ENCODE measurements around the gene PREX1. TPM values are rescaled to one million over a fixed set of nuclear protein-coding genes. Genes with fewer than 3 reads are reported as not detected.
"Not testable (repeated sequence)": the region's sequence is repeated elsewhere in the genome, so short reads cannot be mapped to it uniquely, and the experiment has no call there.

The PREX1 gene
- polyA plus RNA-seq, result 10 to 100 TPM in 2 of 3 donors, 1 to 10 TPM in 1; 3.3 to 22.8 (median 21.5) TPM

GRCh38 chr20:48827855-48828733, at the start of gene PREX1:
Gene PREX1, minus strand, starts transcription at chr20:48827999. Its CDS starts 139 bp downstream, at chr20:48827860.
- WGBS, 3 donors, result 1 to 3% (median 2%) methylated on average over 50 to 128 of the region's 128 CpGs
- H3K27ac ChIP-seq (ENCODE audit: low read depth, low read length), result no peak within 1 kb of the TSS

- 48 to 74% (median 50%) methylated on average over 2 of the region's 2 CpGs for WGBS, 3 donors
These were observed 49.5 kb upstream of the PREX1 start for GRCh38 chr20:48877304-48877703.

GRCh38 chr20:48875914-48876240, 48.1 kb upstream of the PREX1 start:
- no peak overlapping the region for H3K27ac ChIP-seq (ENCODE audit: low read depth, low read length)
- WGBS, 3 donors, result 34 to 60% (median 46%) methylated on average over 5 of the region's 5 CpGs

More at GRCh38 chr20:48877304-48877703, 49.5 kb upstream of the PREX1 start:
- no peak overlapping the region for H3K27ac ChIP-seq (ENCODE audit: low read depth, low read length)

DNA sequence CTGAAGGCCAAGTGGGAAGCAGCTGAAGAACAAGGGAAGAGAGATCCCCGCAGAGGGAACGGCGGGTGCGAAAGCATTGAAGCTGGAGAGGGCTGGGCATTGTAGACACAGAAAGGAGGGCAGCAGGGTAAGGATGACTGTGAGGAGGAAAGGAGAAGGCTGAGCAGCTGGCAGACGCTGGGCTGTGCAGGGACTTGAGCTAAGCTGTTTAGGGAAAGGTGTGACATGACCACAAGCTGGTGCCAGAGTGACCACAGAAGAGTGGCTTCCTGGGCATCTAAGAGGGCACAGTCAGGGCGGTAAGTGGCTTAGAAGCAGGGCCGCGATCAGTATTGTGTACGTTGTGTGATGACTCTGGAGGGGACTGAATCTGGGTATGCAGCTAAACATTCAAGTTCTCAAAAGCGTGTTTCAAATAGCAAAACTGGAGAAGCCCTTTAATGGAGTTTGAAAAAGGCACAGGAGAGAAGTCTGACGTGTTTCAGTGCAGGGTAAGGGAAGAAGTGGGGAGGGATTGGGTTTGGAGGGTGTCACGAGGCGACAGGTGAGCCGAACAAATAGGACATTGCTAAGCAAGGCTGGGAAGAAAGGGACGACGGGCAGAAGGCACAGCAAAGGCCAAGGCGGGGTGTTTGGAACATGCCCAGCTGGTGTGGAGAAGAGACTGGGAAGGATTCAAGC, 47.6 kb upstream of the PREX1 start:
- no peak overlapping the region for H3K27ac ChIP-seq (ENCODE audit: low read depth, low read length)
- WGBS, 3 donors, result 63 to 78% (median 76%) methylated on average over 17 of the region's 17 CpGs

GRCh38 chr20:48869442-48869841, 41.6 kb upstream of the PREX1 start:
- not testable (repeated sequence) for H3K27ac ChIP-seq (ENCODE audit: low read depth, low read length)

DNA sequence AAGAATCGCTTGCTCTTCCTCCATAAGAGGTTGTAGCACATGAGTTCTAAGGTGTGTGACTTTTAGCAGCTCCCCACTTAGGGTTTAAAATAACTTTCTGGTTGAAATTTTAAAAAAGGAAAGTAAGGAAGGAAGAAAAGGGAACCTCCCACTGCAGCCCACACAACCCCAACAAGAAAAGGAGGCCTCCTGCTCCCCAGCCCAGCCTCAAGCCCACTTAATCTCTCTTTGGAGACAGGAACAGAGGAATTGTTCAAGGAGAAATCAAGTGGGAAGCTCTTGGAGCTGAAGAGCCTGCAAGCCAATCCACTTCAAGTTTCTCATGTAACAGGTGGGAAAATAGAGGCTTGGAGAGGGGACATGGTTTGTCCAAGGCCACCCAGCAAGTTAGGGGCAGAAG, 39.1 kb upstream of the PREX1 start:
- WGBS, 3 donors, result 68 to 81% (median 76%) methylated on average over 1 of the region's 1 CpG
- H3K27ac ChIP-seq (ENCODE audit: low read depth, low read length), result no peak overlapping the region

GRCh38 chr20:48864738-48865318, 37.0 kb upstream of the PREX1 start:
- 53 to 75% (median 71%) methylated on average over 5 of the region's 5 CpGs for WGBS, 3 donors
- no peak overlapping the region for H3K27ac ChIP-seq (ENCODE audit: low read depth, low read length)

DNA sequence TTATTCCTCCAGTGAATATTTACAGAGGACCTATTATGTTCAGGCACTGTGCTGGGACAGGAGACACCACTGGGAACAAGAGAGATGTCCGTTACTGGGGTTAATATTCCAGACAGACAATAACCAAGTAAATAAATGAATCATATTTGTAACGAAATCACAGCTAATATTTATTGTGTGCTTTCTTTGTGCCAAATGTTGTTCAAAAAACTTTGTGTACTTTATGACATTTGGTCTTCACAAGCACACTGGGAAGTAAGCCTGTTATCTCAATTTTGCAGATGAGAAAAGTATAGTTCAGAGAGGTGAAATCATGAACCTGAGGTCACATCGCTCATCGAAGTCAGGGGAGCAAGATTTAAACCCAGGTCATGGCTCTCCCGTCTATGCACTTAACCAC, 36.5 kb upstream of the PREX1 start:
- H3K27ac ChIP-seq (ENCODE audit: low read depth, low read length), result no peak overlapping the region

GRCh38 chr20:48862279-48862678, 34.5 kb upstream of the PREX1 start:
- 60 to 89% (median 68%) methylated on average over 1 of the region's 1 CpG for WGBS, 3 donors
- H3K27ac ChIP-seq (ENCODE audit: low read depth, low read length), result no peak overlapping the region

More for the DNA sequence above, 36.5 kb upstream of the PREX1 start:
- WGBS, 3 donors, result 57 to 68% (median 62%) methylated on average over 5 of the region's 5 CpGs

DNA sequence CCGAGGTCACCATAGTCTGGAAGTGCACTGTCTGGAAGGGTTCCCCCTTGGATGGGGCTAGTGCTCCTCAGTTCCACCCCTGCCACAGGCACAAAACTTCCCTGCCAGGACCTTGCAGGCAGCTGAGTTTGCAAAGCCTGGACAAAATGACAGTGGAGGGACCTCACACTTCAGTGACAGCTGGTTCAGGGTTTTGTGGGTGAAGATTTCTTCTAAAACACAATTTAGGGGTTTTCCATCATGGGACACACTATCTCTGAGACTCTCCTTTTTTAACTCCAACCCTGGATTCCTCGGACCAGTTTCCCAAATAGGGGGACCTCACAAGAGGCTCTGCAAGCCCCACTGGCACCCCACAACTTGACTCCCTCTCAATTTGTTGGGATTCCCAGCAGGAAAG, 33.6 kb upstream of the PREX1 start:
- H3K27ac ChIP-seq (ENCODE audit: low read depth, low read length), result no peak overlapping the region
- WGBS, 3 donors, result 90 to 95% (median 93%) methylated on average over 2 of the region's 2 CpGs

GRCh38 chr20:48858075-48858790, 30.4 kb upstream of the PREX1 start:
- no peak overlapping the region for H3K27ac ChIP-seq (ENCODE audit: low read depth, low read length)
- 60 to 70% (median 65%) methylated on average over 6 of the region's 6 CpGs for WGBS, 3 donors

- H3K27ac ChIP-seq (ENCODE audit: low read depth, low read length), result no peak overlapping the region
- 79 to 91% (median 86%) methylated on average over 5 of the region's 5 CpGs for WGBS, 3 donors
These were observed 28.3 kb upstream of the PREX1 start for GRCh38 chr20:48856130-48856529.

- WGBS, 3 donors, result 83 to 90% (median 90%) methylated on average over 4 of the region's 4 CpGs
- no peak overlapping the region for H3K27ac ChIP-seq (ENCODE audit: low read depth, low read length)
These were observed 27.2 kb upstream of the PREX1 start for GRCh38 chr20:48855046-48855445.

GRCh38 chr20:48852609-48853008, 24.8 kb upstream of the PREX1 start:
- no peak overlapping the region for H3K27ac ChIP-seq (ENCODE audit: low read depth, low read length)

DNA sequence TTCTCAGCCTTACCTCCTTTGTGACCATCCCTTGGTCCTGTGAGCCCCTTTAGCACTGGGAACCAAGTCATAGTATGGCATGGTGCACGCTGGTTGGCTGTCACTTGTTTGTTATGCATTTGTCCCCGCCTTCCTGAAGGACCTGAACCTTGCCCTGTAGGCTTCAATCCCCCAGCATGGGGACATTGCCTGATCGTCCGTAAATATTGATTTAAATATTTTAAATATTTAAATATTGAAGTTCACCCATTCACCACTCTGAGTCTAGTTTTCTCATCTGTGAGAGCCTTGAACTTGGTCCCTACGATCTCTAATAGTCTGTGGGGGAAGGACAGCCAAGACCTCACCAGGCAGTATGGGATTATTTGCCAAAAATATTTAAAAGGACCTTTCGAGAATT, 23.8 kb upstream of the PREX1 start:
- WGBS, 3 donors, result 67 to 92% (median 91%) methylated on average over 6 of the region's 6 CpGs
- no peak overlapping the region for H3K27ac ChIP-seq (ENCODE audit: low read depth, low read length)

GRCh38 chr20:48850977-48851299, 23.1 kb upstream of the PREX1 start:
- 80 to 91% (median 83%) methylated on average over 6 of the region's 6 CpGs for WGBS, 3 donors
- no peak overlapping the region for H3K27ac ChIP-seq (ENCODE audit: low read depth, low read length)

DNA sequence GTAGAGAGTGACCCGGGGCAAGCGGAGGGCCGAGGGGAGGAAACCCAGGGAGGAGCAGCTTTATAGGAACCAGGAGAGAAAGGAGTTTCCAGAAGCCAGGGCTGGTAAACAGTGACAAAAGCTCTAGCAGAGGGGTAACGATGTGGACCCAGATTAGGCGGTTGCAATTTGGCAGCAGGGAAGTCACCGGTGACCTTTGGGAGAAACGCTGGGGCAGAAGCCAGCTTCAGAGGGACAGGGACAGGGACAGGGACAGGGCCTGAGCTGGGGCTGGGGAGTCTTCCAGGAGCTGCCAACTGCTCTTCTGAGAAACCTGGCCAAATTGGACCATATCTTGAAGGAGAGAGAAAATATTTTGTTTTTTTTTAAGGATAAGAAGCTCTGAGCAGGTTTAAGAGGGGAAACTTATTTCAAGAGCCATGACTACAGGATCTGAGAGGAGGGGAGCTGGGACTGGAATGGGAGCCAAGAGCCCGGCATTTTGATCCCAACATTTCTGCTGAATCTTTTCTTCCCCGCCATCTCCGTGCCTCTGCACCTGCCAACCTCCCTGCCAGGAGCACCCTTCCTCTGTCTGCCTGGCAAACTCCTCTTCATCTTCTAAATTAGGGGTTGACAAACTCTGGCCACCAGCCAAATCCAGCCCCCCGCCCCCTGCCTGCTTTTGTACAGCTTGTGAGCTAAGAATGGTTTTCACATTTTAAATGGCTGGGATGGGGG, 22.6 kb upstream of the PREX1 start:
- no peak overlapping the region for H3K27ac ChIP-seq (ENCODE audit: low read depth, low read length)
- WGBS, 3 donors, result 62 to 73% (median 72%) methylated on average over 11 of the region's 11 CpGs

DNA sequence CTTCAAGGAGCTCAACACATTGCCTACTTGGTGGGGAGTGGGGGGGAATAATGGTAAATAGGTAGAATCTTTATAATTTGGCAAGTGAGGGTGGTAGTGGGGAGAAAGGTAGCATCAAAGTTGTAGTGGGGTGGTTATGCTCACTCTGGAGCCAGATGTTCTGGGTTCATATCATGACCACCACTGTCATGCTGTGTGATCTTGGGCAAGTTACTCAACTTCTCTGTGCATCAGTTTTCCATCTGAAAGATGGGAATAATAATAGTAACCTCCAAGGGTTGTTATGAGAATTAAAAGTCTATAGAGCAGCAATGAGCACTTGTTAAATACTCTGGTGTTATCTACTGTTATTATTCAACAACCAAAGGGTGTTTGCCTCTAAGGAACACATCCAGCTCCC, 22.0 kb upstream of the PREX1 start:
- no peak overlapping the region for H3K27ac ChIP-seq (ENCODE audit: low read depth, low read length)
